HG03521 (cell line): ENCODE data around the gene DPEP1.

Experiments
- ATAC-seq: cut with Tn5 transposase; IDR thresholded peaks from one replicate; pipeline ENCODE4 v1.9.1; 2021; ENCODE audit warnings: mild to moderate bottlenecking, moderate library complexity; ENCODE audit not compliant: unreplicated experiment

Gene DPEP1

GRCh38 chr16:89598199-89598598 is 15.2 kb upstream of the DPEP1 start:
- ATAC-seq, result no peak

DNA sequence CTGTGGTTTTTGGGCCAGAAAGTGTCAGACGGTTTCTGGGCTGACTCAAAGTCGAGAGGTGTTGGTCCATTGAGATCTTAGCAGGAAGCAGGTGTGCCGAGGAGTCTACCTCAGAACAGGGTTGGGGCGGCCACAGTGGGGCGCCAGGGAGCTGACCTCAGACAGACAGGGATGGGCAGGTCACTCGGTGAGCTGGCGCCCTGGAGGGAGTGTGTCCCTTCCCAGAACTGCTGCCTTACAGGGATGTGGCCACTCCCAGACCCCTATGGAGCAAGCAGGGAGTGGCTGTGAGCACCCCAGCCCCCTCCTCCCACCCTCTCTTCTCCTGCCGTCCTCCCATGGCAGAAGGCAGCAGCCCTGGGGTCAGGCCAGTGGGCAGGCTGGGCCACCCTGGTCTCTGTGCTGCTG is 14.0 kb upstream of the DPEP1 start:
- ATAC-seq, result no peak

GRCh38 chr16:89599902-89600301 is 13.5 kb upstream of the DPEP1 start:
- ATAC-seq, result no peak

- ATAC-seq, result no peak
Observed at GRCh38 chr16:89600427-89600826, 13.0 kb upstream of the DPEP1 start.

DNA sequence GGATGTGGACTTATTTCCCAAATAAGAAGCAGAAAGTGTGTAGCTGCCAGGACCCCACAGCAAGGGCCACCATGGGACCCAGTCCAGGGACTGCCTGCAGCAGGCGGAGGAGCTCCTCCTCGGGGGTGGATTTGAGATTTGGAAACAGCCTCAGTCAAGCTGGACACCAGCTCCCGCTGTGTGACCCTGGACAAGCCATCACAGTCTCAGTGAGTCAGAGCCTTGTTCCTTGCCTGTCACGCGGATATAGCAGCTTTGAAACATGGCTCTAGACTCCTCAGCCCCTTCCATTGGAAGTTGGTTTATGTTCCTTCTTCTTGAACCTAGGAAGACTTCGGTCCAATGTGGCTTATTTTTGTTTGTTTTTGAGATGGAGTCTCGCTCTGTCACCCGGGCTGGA is 12.5 kb upstream of the DPEP1 start:
- no peak for ATAC-seq

GRCh38 chr16:89601906-89602272 is 11.6 kb upstream of the DPEP1 start:
- no peak for ATAC-seq

GRCh38 chr16:89602273-89602951 is 11.0 kb upstream of the DPEP1 start:
- ATAC-seq, result no peak

DNA sequence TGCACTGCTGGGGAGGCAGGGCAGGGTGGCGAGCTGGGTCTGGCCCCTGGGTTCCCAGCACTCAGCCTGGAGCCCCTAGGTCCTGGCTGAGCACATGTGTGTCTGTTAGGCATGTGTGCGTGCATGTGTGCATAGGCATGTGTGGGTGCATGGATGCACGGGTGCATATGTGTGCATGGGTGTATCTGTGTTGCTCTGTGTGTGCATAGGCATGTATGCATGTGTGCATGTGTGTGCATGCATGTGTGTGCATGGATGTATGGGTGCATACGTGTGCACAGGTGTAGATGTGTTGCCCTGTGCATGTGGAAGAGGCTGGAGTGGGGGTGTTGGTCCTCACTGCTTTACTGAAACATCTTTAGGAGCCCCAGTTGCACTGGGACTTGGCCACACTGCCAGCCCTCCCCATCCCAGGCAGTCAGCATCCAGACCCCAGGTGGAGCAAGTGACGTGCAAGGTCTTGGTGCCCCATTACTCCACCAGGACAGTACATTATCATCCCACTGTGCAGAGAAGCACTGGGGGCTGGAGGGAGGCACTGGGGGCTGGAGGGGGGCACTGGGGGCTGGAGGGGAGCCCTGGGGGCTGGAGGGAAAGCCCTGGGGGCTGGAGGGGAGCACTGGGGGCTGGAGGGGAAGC is 10.4 kb upstream of the DPEP1 start:
- ATAC-seq, result no peak

DNA sequence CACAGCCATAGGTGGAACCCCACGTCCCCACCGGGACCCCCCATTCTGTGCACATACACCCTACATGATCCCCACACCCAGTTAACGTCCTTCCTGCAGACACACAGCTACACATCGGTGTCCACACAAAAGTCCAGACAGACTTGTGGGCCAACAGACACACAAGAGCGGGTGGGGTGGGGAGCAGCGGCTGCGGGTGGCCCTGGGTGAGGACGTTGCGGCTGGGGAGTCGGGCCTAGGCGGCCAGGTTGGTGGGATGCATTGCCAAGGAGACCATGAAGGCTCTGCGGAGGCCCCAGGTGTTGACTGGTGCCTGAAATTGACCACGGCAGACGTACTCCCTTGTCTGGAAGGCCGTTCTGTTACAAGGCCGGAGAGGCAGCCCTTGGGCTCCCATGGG is 8.7 kb upstream of the DPEP1 start:
- no peak for ATAC-seq

- ATAC-seq, result no peak
Observed at GRCh38 chr16:89605186-89605970, 8.1 kb upstream of the DPEP1 start.

DNA sequence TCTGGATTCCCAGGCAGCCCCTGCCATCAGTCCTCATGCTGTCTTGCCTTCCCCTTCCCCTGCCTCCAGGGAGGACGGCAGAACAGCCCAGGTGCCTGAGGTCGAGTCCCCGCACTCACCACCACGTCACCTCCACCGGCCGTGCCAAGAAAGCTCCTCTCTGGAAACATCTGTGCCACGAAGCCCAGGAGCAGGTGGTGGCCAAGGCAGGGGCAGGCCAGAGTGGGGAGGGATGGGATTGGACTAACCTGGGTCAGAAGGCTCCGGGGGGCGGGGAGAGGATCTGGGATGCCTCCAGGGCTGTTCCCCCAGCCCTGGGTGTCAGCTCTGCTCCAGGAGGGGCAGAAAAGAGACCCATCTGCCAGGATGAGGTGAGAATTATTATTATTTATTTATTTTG is 7.4 kb upstream of the DPEP1 start:
- ATAC-seq, result no peak

GRCh38 chr16:89607453-89607852 is 6.0 kb upstream of the DPEP1 start:
- ATAC-seq, result no peak

- ATAC-seq, result no peak
Observed at GRCh38 chr16:89607937-89608740, 5.3 kb upstream of the DPEP1 start.

GRCh38 chr16:89610108-89610453 is 3.4 kb upstream of the DPEP1 start:
- no peak for ATAC-seq

DNA sequence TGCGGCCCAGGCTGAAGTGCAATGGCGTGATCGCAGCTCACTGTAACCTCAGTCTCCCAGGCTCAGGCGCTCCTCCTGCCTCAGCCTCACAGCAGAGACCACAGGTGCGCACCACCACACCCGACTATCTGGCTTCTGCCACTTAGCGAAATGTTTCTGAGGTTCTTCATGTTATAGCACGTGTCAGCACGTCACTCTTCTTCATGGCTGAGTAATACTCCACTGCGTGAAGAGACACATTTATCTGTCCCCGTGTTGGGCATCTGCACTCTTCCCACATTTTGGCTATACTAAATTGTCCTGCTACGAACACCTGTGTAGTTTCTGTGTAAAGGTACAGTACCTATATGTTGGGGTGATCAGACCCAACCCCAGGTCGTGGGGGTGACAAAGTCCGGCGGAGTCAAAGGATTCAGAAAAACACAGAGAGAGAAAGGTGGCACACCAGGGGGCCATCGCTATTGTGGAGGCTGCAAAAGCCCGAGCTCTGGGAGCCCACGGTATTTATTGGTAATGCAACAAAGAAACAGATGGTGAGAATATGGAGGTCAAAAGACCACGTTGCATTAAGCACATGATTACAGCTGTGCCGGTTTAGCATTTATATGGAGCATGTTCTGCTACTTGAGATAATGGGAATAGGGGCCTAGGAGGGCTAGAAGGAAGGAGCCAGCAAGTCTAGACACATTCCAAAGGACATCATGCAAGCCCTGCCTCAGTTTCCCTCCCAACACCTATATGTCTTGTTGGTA is 851 bp upstream of the DPEP1 start:
- no peak for ATAC-seq

GRCh38 chr16:89613954-89614459 is 565 bp downstream of the DPEP1 start:
- no peak for ATAC-seq

GRCh38 chr16:89615176-89615575 is 1.7 kb downstream of the DPEP1 start:
- no peak for ATAC-seq

- no peak for ATAC-seq
Observed at GRCh38 chr16:89615596-89616090, 2.2 kb downstream of the DPEP1 start.

DNA sequence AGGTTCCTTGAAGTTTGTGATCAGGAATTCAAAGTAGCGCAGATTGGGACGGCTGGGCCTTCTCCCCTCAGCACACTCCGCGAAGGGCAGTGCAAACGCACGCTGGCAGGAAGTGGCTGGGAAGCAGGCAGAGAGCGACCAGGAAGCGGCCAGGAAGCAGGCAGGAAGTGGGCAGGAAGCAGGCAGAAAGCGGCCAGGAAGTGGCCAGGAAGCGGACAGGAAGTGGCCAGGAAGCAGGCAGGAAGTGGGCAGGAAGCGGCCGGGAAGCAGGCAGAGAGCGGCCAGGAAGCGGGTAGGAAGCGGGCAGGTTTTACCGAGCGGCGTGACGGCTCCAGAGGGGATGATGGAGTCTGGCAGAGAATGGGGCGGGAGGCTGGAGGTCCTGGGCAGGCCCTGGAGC is 3.2 kb downstream of the DPEP1 start:
- no peak for ATAC-seq

DNA sequence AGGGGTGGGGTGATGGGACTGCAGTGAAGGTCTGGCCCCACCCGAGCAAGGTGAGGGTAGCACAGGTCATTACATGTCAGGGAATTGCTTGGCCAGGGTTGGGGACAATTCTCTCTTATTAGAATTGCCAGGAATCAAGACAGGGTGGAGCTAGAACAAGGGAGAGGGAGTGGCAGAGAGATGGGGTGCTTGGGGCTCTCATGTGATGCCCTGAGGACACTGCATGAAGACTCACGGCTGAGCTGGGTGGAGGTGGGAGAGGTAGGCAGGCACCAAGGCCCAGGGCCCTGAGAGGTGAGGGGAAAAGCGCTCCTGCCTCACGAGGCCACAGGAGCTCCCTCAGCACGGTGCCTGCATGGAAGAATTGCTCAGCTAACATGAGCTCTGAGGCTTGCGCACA is 3.6 kb downstream of the DPEP1 start:
- ATAC-seq, result no peak
